ENCODE measurements around the gene ANK3.

Gene ANK3

GRCh38 chr10:60253484-60253883 is 136.2 kb downstream of the ANK3 start:
- no peak overlapping the region for H3K27ac Mint-ChIP-seq
- H3K36me3 Mint-ChIP-seq (ENCODE audit: low read depth) = no peaks in the 10 kb centered on the region
- no peaks in the 10 kb centered on the region for H3K4me1 Mint-ChIP-seq (ENCODE audit: low read depth)
- no peaks in the 10 kb centered on the region for H3K9me3 Mint-ChIP-seq
- H3K27me3 Mint-ChIP-seq = no peaks in the 10 kb centered on the region
- no peak overlapping the region for H3K4me3 Mint-ChIP-seq

DNA sequence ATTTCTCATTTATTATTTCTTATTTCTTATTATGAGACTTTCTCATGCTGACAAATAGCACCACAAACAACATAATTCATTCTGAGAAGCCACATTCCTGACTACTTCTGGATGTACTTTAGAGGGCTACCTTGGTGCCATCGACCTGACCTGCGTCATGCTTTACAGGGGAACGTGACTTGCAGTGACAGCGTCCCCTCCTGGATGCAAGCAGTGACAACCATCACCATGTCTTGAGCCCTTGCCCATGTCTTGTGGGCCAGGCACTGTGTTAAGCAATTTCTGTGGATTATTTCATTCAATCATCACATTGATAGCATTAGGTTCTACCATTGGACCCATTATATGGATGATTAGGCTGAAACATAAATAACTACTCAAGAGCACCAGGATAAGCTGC is 137.0 kb downstream of the ANK3 start:
- Mint-ChIP-seq H3K9me3 (no peaks in the 10 kb centered on the region), H3K36me3 (ENCODE audit: low read depth) (no peaks in the 10 kb centered on the region), H3K27ac (no peak overlapping the region), H3K27me3 (no peaks in the 10 kb centered on the region), H3K4me3 (no peak overlapping the region), H3K4me1 (ENCODE audit: low read depth) (no peaks in the 10 kb centered on the region)

GRCh38 chr10:60246382-60246781 is 143.3 kb downstream of the ANK3 start:
- Mint-ChIP-seq H3K4me3 (no peak overlapping the region), H3K4me1 (ENCODE audit: low read depth) (no peaks in the 10 kb centered on the region), H3K36me3 (ENCODE audit: low read depth) (no peaks in the 10 kb centered on the region), H3K27me3 (no peaks in the 10 kb centered on the region), H3K9me3 (no peaks in the 10 kb centered on the region), H3K27ac (no peak overlapping the region)

- H3K4me3 Mint-ChIP-seq = no peak overlapping the region
- H3K27me3 Mint-ChIP-seq = no peaks in the 10 kb centered on the region
- peaks cover 32% of the 10 kb centered on the region for H3K4me1 Mint-ChIP-seq (ENCODE audit: low read depth)
- no peaks in the 10 kb centered on the region for H3K36me3 Mint-ChIP-seq (ENCODE audit: low read depth)
- no peak overlapping the region for H3K27ac Mint-ChIP-seq
- H3K9me3 Mint-ChIP-seq = no peaks in the 10 kb centered on the region
Observed at GRCh38 chr10:60239228-60239627, 150.4 kb downstream of the ANK3 start.

GRCh38 chr10:60238759-60239100 is 150.9 kb downstream of the ANK3 start:
- H3K27ac Mint-ChIP-seq = no peak overlapping the region
- peaks cover 32% of the 10 kb centered on the region for H3K4me1 Mint-ChIP-seq (ENCODE audit: low read depth)

DNA sequence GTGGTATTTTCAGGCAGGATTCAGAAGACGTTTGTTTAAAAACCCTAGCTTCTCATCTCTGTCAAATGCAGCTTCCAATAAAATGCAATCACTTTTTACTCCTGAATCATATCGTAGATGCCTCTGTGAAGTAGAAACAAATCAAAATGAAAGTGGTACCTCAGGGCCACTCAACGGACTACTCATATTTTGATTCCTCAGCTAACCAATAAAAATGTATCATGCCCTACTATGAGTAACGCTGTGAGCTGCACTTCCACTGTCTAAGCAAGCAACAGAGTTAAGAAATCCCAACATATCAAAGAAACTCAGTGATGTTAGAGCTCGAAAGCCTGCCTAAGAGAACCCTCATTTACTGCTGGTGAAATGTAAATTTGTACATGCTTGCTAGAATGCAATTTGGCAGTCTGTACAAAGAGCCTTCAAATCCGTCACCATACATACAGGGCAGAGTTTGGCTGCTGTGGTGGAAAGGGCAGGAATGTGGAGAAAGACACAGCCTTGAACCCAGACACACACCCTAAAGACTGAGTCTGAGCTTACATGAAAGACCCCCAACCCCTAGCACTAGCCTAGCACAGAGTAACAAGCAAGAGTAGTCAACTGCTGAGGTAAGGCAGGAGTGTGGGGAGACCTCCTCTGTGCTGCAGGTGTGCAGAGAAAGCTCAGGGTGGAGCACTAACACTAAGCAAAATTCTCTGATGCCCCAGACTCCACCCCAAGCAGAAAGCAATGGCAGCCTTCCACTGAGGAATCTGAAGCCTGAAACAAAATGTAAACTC is 151.5 kb downstream of the ANK3 start:
- peak overlapping the region; percentile 30 for H3K4me3 Mint-ChIP-seq
- peaks cover 32% of the 10 kb centered on the region for H3K4me1 Mint-ChIP-seq (ENCODE audit: low read depth)

More at GRCh38 chr10:60238759-60239100, 150.9 kb downstream of the ANK3 start:
- Mint-ChIP-seq H3K36me3 (ENCODE audit: low read depth) (no peaks in the 10 kb centered on the region), H3K27me3 (no peaks in the 10 kb centered on the region), H3K4me3 (no peak overlapping the region), H3K9me3 (no peaks in the 10 kb centered on the region)

DNA sequence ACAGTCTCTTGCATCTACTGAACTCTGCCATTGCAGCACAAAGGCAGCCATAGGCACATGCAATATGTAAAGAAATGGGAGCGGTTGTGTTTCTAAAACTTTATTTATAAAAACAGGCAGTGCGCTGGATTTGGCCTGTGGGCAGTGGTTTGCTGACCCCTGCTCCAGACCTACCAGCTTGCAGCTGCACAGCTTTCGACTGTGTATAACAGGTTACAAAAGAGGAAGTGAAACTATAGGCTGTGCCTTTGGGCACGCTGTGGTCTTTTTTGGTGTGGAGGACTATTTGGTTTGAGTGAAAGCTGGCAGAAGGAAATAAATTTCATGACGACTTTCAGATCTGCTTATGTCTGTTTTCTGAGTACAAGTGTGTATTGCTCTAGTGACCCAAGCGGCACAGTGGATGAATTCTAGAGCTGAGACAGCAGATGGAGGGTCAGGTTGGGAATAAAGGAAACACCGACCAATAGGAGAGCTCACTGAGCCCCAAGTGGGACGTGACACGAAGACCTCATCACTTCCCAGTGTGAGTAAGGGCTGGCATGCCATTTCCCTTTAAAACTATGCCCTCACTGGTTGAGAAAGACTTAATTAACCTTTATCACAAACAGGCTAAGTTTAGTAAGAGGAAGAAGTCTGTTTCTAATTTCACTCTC is 152.7 kb downstream of the ANK3 start:
- Mint-ChIP-seq H3K27me3 (no peaks in the 10 kb centered on the region), H3K9me3 (no peaks in the 10 kb centered on the region), H3K36me3 (ENCODE audit: low read depth) (no peaks in the 10 kb centered on the region), H3K4me3 (peak overlapping the region; percentile 79), H3K27ac (peak overlapping the region; percentile 87), H3K4me1 (ENCODE audit: low read depth) (peaks cover 32% of the 10 kb centered on the region)

More for the DNA sequence above, 151.5 kb downstream of the ANK3 start:
- no peaks in the 10 kb centered on the region for H3K36me3 Mint-ChIP-seq (ENCODE audit: low read depth)
- H3K9me3 Mint-ChIP-seq = no peaks in the 10 kb centered on the region
- H3K27ac Mint-ChIP-seq = no peak overlapping the region
- H3K27me3 Mint-ChIP-seq = no peaks in the 10 kb centered on the region

DNA sequence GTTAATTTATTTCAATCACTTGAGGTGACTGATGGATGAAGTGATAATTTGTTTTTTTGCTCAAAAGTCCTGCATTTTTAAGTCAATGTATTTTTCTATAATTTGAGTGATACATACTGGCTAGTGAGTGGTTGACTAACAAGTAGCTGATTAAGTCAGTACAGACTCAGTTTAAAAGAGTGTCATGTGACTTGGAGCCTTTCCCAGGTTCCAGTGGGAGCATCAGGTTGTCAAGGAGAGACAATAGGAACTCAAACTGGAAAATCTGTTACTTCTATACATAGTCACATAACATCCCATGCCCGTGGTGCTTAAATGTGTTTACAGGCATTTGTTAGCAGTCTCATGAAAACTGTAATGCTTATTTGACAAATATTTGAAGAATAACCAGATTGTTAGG is 154.7 kb downstream of the ANK3 start:
- Mint-ChIP-seq H3K27me3 (no peaks in the 10 kb centered on the region), H3K4me1 (ENCODE audit: low read depth) (peaks cover 32% of the 10 kb centered on the region), H3K4me3 (no peak overlapping the region), H3K36me3 (ENCODE audit: low read depth) (no peaks in the 10 kb centered on the region), H3K27ac (no peak overlapping the region), H3K9me3 (no peaks in the 10 kb centered on the region)

- peaks cover 32% of the 10 kb centered on the region for H3K4me1 Mint-ChIP-seq (ENCODE audit: low read depth)
- no peak overlapping the region for H3K4me3 Mint-ChIP-seq
- no peaks in the 10 kb centered on the region for H3K9me3 Mint-ChIP-seq
- H3K36me3 Mint-ChIP-seq (ENCODE audit: low read depth) = no peaks in the 10 kb centered on the region
- no peak overlapping the region for H3K27ac Mint-ChIP-seq
- no peaks in the 10 kb centered on the region for H3K27me3 Mint-ChIP-seq
Observed at GRCh38 chr10:60234551-60234950, 155.1 kb downstream of the ANK3 start.

- Mint-ChIP-seq H3K9me3 (no peaks in the 10 kb centered on the region), H3K27ac (no peak overlapping the region), H3K36me3 (ENCODE audit: low read depth) (no peaks in the 10 kb centered on the region), H3K4me3 (no peak overlapping the region), H3K4me1 (ENCODE audit: low read depth) (no peaks in the 10 kb centered on the region), H3K27me3 (no peaks in the 10 kb centered on the region)
Observed at GRCh38 chr10:60230892-60231291, 158.8 kb downstream of the ANK3 start.

DNA sequence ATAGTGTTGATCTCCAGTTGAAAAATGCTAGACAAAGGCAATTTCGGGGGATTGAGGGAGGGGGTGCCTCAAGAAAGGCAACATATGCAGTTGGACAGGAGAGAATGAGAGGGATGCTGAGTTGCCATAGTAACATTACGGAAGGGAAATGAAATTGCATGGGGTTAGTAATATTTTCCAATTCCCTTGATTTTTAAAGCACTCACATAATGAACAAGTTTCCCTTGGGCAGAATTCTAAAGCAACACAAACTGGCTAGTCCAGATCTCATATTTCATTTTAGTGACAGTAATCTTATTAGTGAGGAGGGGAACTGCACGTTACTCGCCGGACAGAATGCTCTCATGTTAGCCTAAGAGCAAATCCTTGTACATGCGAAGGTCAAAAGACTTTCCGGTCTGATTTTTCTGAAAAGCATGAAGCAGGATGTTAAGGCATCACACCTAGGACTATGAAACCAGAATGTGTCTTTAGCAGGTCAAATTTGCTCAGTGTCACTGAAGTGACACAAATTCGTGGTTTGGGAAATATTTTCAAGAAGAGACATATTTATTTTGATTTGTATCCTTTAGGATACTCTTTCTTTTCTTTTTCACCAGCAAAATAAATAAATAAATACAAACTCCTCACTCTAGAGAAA is 165.5 kb downstream of the ANK3 start:
- no peak overlapping the region for H3K4me3 Mint-ChIP-seq
- no peak overlapping the region for H3K27ac Mint-ChIP-seq
- H3K36me3 Mint-ChIP-seq (ENCODE audit: low read depth) = no peaks in the 10 kb centered on the region
- no peaks in the 10 kb centered on the region for H3K27me3 Mint-ChIP-seq
- no peaks in the 10 kb centered on the region for H3K4me1 Mint-ChIP-seq (ENCODE audit: low read depth)
- no peaks in the 10 kb centered on the region for H3K9me3 Mint-ChIP-seq

DNA sequence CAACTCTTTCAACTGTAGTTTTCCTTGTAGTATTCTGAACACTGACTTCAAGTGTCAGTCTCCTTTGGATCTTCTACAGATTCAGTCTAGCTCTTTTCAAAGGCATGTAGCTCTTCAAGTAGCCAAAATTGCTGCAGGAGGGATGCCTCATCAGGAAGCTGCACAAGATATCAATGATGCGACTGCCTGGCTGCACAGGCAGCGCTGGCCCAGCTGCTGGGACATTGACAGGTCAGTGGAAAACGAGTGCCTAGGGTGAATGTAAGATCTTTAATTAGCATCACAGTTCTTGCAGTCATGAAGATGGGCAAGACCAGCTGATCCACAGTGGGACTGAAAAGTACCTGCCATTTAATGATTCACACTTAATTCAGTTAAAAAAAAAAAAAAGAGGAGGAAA is 167.6 kb downstream of the ANK3 start:
- no peak overlapping the region for H3K4me3 Mint-ChIP-seq
- H3K36me3 Mint-ChIP-seq (ENCODE audit: low read depth) = no peaks in the 10 kb centered on the region
- no peaks in the 10 kb centered on the region for H3K9me3 Mint-ChIP-seq
- H3K27ac Mint-ChIP-seq = no peak overlapping the region
- peaks cover 7% of the 10 kb centered on the region for H3K27me3 Mint-ChIP-seq
- no peaks in the 10 kb centered on the region for H3K4me1 Mint-ChIP-seq (ENCODE audit: low read depth)

GRCh38 chr10:60212195-60212594 is 177.5 kb downstream of the ANK3 start:
- Mint-ChIP-seq H3K4me3 (no peak overlapping the region), H3K9me3 (no peaks in the 10 kb centered on the region), H3K27ac (no peak overlapping the region), H3K4me1 (ENCODE audit: low read depth) (peaks cover 5% of the 10 kb centered on the region), H3K36me3 (ENCODE audit: low read depth) (no peaks in the 10 kb centered on the region), H3K27me3 (peaks cover 8% of the 10 kb centered on the region)

DNA sequence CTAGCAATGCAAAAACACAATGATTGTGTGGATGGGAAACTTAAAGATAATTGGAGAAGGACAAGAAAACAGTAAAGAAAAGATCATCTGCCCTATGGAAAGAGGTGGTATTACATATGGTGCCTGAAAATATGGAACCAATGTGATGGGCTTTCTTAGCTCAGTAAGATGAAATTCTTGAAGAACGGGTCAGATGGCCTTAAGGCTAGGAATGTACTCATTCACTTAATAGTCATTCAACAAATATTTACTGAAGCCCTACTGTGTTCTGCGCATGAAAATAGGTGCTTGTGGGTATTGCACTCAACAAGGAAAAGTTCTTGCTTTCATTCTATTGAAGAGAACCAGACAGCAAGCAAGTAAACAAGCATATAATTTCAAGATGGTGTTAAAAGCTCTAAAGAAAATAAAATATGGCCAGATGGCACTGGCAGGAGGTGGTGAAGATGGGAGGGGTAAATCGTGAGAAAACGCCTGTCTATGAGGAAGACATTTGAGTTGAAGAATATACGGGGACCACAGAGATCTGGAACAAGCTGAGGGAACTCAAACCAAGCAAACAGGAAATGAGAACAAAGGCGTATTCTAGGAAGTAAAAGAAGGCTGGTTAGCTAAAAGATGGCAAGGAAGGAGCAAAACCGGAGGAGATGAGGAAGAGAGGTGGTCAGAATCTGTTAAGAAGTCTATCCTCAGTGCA is 179.7 kb downstream of the ANK3 start:
- Mint-ChIP-seq H3K27me3 (peaks cover 6% of the 10 kb centered on the region), H3K36me3 (ENCODE audit: low read depth) (no peaks in the 10 kb centered on the region), H3K4me1 (ENCODE audit: low read depth) (peaks cover 5% of the 10 kb centered on the region), H3K4me3 (no peak overlapping the region), H3K9me3 (no peaks in the 10 kb centered on the region), H3K27ac (no peak overlapping the region)

- peaks cover 9% of the 10 kb centered on the region for H3K27me3 Mint-ChIP-seq
- H3K4me3 Mint-ChIP-seq = no peak overlapping the region
- H3K4me1 Mint-ChIP-seq (ENCODE audit: low read depth) = peaks cover 5% of the 10 kb centered on the region
- H3K36me3 Mint-ChIP-seq (ENCODE audit: low read depth) = no peaks in the 10 kb centered on the region
- H3K27ac Mint-ChIP-seq = no peak overlapping the region
- H3K9me3 Mint-ChIP-seq = no peaks in the 10 kb centered on the region
Observed at GRCh38 chr10:60208676-60209269, 180.9 kb downstream of the ANK3 start.
